IMR-90 (cell line): Measurements from ENCODE around the gene ZDHHC14. TPM values are rescaled to one million over a fixed set of nuclear protein-coding genes. Genes with fewer than 3 reads are reported as not detected.

ENCODE experiments used
- ATAC-seq: fragments of 200-7000 bp; cut with Tn5 transposase; 2 replicates; pipeline ENCODE4 v1.9.1; 2020; ENCODE audit warnings: low read depth, mild to moderate bottlenecking, moderate library complexity
- BruUV-seq: library from RNA; stranded (reverse); fragments of 400-500 nt; replicated peaks from 2 replicates; lab custom pipeline; 2021; lab: Mats Ljungman, UMichigan
- CTCF ChIA-PET: fragments of 300-600 bp; formaldehyde crosslinking; extraction: SDS; loops from one replicate; lab custom pipeline; 2021; ENCODE audit warnings: antibody characterized with exemption; lab: Yijun Ruan, JAX
- POLR2A ChIA-PET: fragments of 300-600 bp; sonication (Branson Sonifier 250); formaldehyde crosslinking; loops from one replicate; lab custom pipeline; 2022; ENCODE audit warnings: antibody characterized with exemption; ENCODE audit not compliant: unreplicated experiment; lab: Charles Lee
- DNase-seq: peaks from one replicate; pipeline ENCODE4 v3.0.0; 2013
- H2AFZ ChIP-seq: replicated peaks from 2 replicates; pipeline ENCODE3; 2013; ENCODE audit warnings: low read length, mild to moderate bottlenecking; ENCODE audit not compliant: poor library complexity
- H2AK5ac ChIP-seq: 2 replicates; pipeline ENCODE4 v1.6.1; 2013; ENCODE audit warnings: low read depth, low read length, inconsistent platforms
- H2AK9ac ChIP-seq: replicated peaks from 2 replicates; pipeline ENCODE3; 2013; ENCODE audit warnings: mild to moderate bottlenecking, low read depth, low read length, moderate library complexity; ENCODE audit not compliant: poor library complexity
- H2BK120ac ChIP-seq: 2 replicates; pipeline ENCODE4 v1.6.1; 2013; ENCODE audit warnings: low read depth, low read length, inconsistent platforms
- H2BK15ac ChIP-seq: 3 replicates; pipeline ENCODE4 v1.6.1; 2013; ENCODE audit warnings: low read depth, low read length, inconsistent platforms
- H2BK20ac ChIP-seq: 2 replicates; pipeline ENCODE4 v1.6.1; 2013; ENCODE audit warnings: low read depth, mild to moderate bottlenecking, inconsistent platforms, low read length, moderate library complexity
- H2BK5ac ChIP-seq: 2 replicates; pipeline ENCODE4 v1.6.1; 2013; ENCODE audit warnings: mild to moderate bottlenecking, low read depth, low read length, inconsistent platforms; ENCODE audit not compliant: poor library complexity, severe bottlenecking
- H3K14ac ChIP-seq: replicated peaks from 2 replicates; pipeline ENCODE4 v1.6.1; 2013; ENCODE audit warnings: low read depth, low read length, inconsistent platforms
- H3K18ac ChIP-seq: 2 replicates; pipeline ENCODE4 v1.6.1; 2013; ENCODE audit warnings: low read depth, low read length, control low read depth
- H3K23ac ChIP-seq: 2 replicates; pipeline ENCODE4 v1.6.1; 2013; ENCODE audit warnings: low read depth, low read length, inconsistent platforms
- H3K27ac ChIP-seq: 2 replicates; pipeline ENCODE4 v1.5.1; 2013; ENCODE audit warnings: mild to moderate bottlenecking, control low read depth, low read length; ENCODE audit not compliant: insufficient read depth
- H3K27me3 ChIP-seq: 2 replicates; pipeline ENCODE4 v1.6.1; 2013; ENCODE audit warnings: low read length; ENCODE audit not compliant: control insufficient read depth, insufficient read depth
- H3K36me3 ChIP-seq: 2 replicates; pipeline ENCODE4 v1.6.1; 2013; ENCODE audit warnings: low read length, mixed read lengths; ENCODE audit not compliant: control insufficient read depth, insufficient read depth
- H3K4ac ChIP-seq: 2 replicates; pipeline ENCODE4 v1.6.1; 2013; ENCODE audit warnings: low read depth, low read length, inconsistent platforms
- H3K4me1 ChIP-seq: 2 replicates; pipeline ENCODE4 v1.6.1; 2013; ENCODE audit warnings: low read length, mixed read lengths; ENCODE audit not compliant: control insufficient read depth, insufficient read depth
- H3K4me2 ChIP-seq: 2 replicates; pipeline ENCODE4 v1.6.1; 2013; ENCODE audit warnings: low read depth, mild to moderate bottlenecking, control low read depth, low read length, moderate library complexity
- H3K4me3 ChIP-seq: 2 replicates; pipeline ENCODE4 v1.5.1; 2013; ENCODE audit warnings: low read depth, mild to moderate bottlenecking, control low read depth, low read length, moderate library complexity; ENCODE audit not compliant: insufficient read depth
- H3K56ac ChIP-seq: 2 replicates; pipeline ENCODE4 v1.6.1; 2013; ENCODE audit warnings: low read length, inconsistent platforms; ENCODE audit not compliant: insufficient read depth; ENCODE audit errors: extremely low read depth
- H3K79me1 ChIP-seq, 2 experiments: 2 replicates each; pipeline ENCODE4 v1.6.1; 2013; ENCODE audit warnings: low read length in 2 of 2, inconsistent platforms in 1 of 2, low read depth in 1 of 2
- H3K9ac ChIP-seq: 2 replicates; pipeline ENCODE4 v1.6.1; 2013; ENCODE audit warnings: low read depth, low read length, control low read depth
- H3K9me1 ChIP-seq: 2 replicates; pipeline ENCODE4 v1.6.1; 2013; ENCODE audit warnings: low read length, inconsistent platforms; ENCODE audit not compliant: insufficient read depth
- H3K9me3 ChIP-seq: 2 replicates; pipeline ENCODE4 v1.6.1; 2013; ENCODE audit warnings: low read length; ENCODE audit not compliant: control insufficient read depth, insufficient read depth
- H4K20me1 ChIP-seq: 2 replicates; pipeline ENCODE4 v1.6.1; 2013; ENCODE audit warnings: low read length, inconsistent platforms; ENCODE audit not compliant: insufficient read depth
- H4K5ac ChIP-seq: 2 replicates; pipeline ENCODE4 v1.6.1; 2013; ENCODE audit warnings: mild to moderate bottlenecking, low read depth, low read length, control low read depth
- H4K8ac ChIP-seq, 2 experiments: 2 replicates each; pipeline ENCODE4 v1.6.1; 2013; ENCODE audit warnings: low read depth in 2 of 2, low read length in 2 of 2, control low read depth in 1 of 2, inconsistent platforms in 1 of 2
- H4K91ac ChIP-seq: 2 replicates; pipeline ENCODE4 v1.6.1; 2013; ENCODE audit warnings: low read depth, low read length, inconsistent platforms; ENCODE audit not compliant: insufficient read depth
- BHLHE40 ChIP-seq: fragments of 150-350 bp; IDR thresholded peaks from 2 replicates; pipeline ENCODE4 v1.6.1; 2016; ENCODE audit warnings: mild to moderate bottlenecking, low read depth, low read length
- CEBPB ChIP-seq: IDR thresholded peaks from 2 replicates; pipeline ENCODE4 v1.6.1; 2012; ENCODE audit warnings: low read depth, low read length, improper control_type of control experiment
- CHD1 ChIP-seq: IDR thresholded peaks from 2 replicates; pipeline ENCODE4 v1.6.1; 2012; ENCODE audit warnings: low read depth, low read length, improper control_type of control experiment
- FOS ChIP-seq: fragments of 150-350 bp; IDR thresholded peaks from 2 replicates; pipeline ENCODE4 v1.6.1; 2016; ENCODE audit warnings: low read depth, low read length
- MAFK ChIP-seq: IDR thresholded peaks from 2 replicates; pipeline ENCODE4 v1.6.1; 2012; ENCODE audit warnings: low read depth, low read length, improper control_type of control experiment
- MAZ ChIP-seq: IDR thresholded peaks from 2 replicates; pipeline ENCODE4 v1.6.1; 2012; ENCODE audit warnings: low read depth, mild to moderate bottlenecking, low read length, improper control_type of control experiment, moderate library complexity, borderline replicate concordance
- MXI1 ChIP-seq: IDR thresholded peaks from 2 replicates; pipeline ENCODE4 v1.6.1; 2012; ENCODE audit warnings: low read depth, mild to moderate bottlenecking, low read length, moderate library complexity, borderline replicate concordance
- NFE2L2 ChIP-seq: fragments of 150-350 bp; IDR thresholded peaks from 2 replicates; pipeline ENCODE4 v1.6.1; 2016; ENCODE audit warnings: low read depth, mild to moderate bottlenecking, low read length
- POLR2A ChIP-seq: IDR thresholded peaks from 2 replicates; pipeline ENCODE4 v1.6.1; 2012; ENCODE audit warnings: mild to moderate bottlenecking, low read depth, low read length
- RAD21 ChIP-seq: IDR thresholded peaks from 2 replicates; pipeline ENCODE4 v1.6.1; 2012; ENCODE audit warnings: low read length, improper control_type of control experiment
- RCOR1 ChIP-seq: IDR thresholded peaks from 2 replicates; pipeline ENCODE4 v1.6.1; 2012; ENCODE audit warnings: mild to moderate bottlenecking, low read length, improper control_type of control experiment; ENCODE audit not compliant: insufficient replicate concordance
- RFX5 ChIP-seq: IDR thresholded peaks from 2 replicates; pipeline ENCODE4 v1.8.0; 2012; ENCODE audit warnings: low read depth, mild to moderate bottlenecking, low read length, moderate library complexity
- SMC3 ChIP-seq: fragments of 150-350 bp; IDR thresholded peaks from 2 replicates; pipeline ENCODE4 v1.6.1; 2016; ENCODE audit warnings: low read depth, mild to moderate bottlenecking, antibody characterized with exemption, low read length, moderate library complexity
- WGBS, 2 experiments: methylation state at CpG; one replicate each; pipeline versions ENCODE4 v1.1.5 to v1.1.7; 2013; ENCODE audit warnings: missing lambda C conversion rate in 2 of 2; ENCODE audit not compliant: insufficient read length in 1 of 2; ENCODE audit errors: extremely low coverage in 2 of 2; 5-methylcytosine and 5-hydroxymethylcytosine counted together
- dilution Hi-C: fragments of 300-500 bp; cut with HindIII; formaldehyde crosslinking; loops from one replicate; pipeline ENCODE4 v1.14.3; 2018; ENCODE audit warnings: low sequenced_read_pairs; ENCODE audit not compliant: unreplicated experiment
- in situ Hi-C: fragments of 300-500 bp; cut with MboI; formaldehyde crosslinking; loops from 3 replicates; pipeline ENCODE4 v1.14.3; 2019; ENCODE audit warnings: low sequenced_read_pairs, inconsistent platforms, mixed read lengths
- intact Hi-C: fragments of 100-400 bp; cut with micrococcal nuclease; formaldehyde crosslinking; loops from 2 replicates; pipeline ENCODE4 v1.10.0; 2022
- polyA plus RNA-seq, 3 experiments: library from polyadenylated mRNA; depleted of rRNA; stranded (reverse); fragments of >200 nt; gene quantifications; 2 replicates each; pipeline ENCODE4 v1.2.3, GENCODE V29; 2012; ENCODE audit warnings: low replicate concordance in 1 of 3
- total RNA-seq: library from RNA; depleted of rRNA; stranded (reverse); fragments of >200 nt; gene quantifications from 2 replicates; pipeline ENCODE4 v1.2.3, GENCODE V29; 2012
- TF ChIP-seq, protein P1 (sequence below): fragments of 150-350 bp; IDR thresholded peaks from 2 replicates; pipeline ENCODE4 v1.6.1; 2017; ENCODE audit warnings: mild to moderate bottlenecking, antibody characterized with exemption, low read length, low read depth
- TF ChIP-seq, protein P2 (sequence below): conservative IDR thresholded peaks from 2 replicates; pipeline ENCODE4 v1.5.1; 2012; ENCODE audit warnings: mild to moderate bottlenecking, low read depth, low read length, improper control_type of control experiment
- TF ChIP-seq, protein P3 (sequence below): fragments of 150-350 bp; IDR thresholded peaks from 2 replicates; pipeline ENCODE4 v1.6.1; 2016; ENCODE audit warnings: low read depth, mild to moderate bottlenecking, low read length, moderate library complexity, borderline replicate concordance

Gene ZDHHC14
- total and polyA plus RNA-seq, 2 of the 4 experiments (the other 2 are of a cell fraction) = 0.90 to 2.0 TPM

DNA sequence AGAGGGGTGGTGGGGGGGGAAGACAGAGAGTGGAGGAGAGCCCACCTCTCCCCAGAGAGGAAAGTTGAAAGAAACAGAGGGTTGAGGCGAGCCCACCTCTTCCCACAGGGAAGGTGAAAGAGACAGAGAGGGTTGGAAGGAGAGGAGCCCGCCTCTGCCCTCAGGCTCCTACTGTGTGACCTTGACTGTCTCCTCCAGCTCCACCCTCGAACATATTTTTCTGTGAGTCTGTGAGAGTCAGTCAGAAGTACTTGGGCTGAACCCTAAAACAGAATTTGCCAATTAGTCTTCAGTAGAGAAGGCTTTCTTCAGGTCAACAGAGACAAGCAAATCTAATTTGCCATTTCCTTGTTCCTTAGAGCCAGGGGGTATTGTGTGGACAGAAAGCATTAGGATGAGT lies 288.3 kb downstream of the ZDHHC14 start:
- Histone ChIP-seq H2BK15ac (peak overlapping the region; percentile 68; the same call in 1 of the 3 replicates), H2BK120ac (peak overlapping the region; percentile 83), H3K4me1 (peaks cover 10% of the 10 kb centered on the region; the same call in 1 of the 2 replicates), H3K4me2 (no peak overlapping the region), H3K27ac (peak overlapping the region; percentile 27; the same call in 1 of the 2 replicates), H4K8ac (peak overlapping the region; percentile 10 to 87; a peak in 3 of 4 replicates), H3K18ac (no peak overlapping the region; the same call in 1 of the 2 replicates), H4K91ac (peak overlapping the region; percentile 84), H2AK5ac (no peak overlapping the region), H2BK5ac (no peak overlapping the region), H3K79me1 (no peaks in the 10 kb centered on the region), H4K20me1 (no peaks in the 10 kb centered on the region), H3K14ac (peak overlapping the region; percentile 75), H3K9me3 (no peaks in the 10 kb centered on the region), H3K4me3 (no peak overlapping the region), H3K27me3 (no peaks in the 10 kb centered on the region), H3K36me3 (no peaks in the 10 kb centered on the region), H4K5ac (peak overlapping the region; percentile 33; the same call in 1 of the 2 replicates), H2AK9ac (peak overlapping the region; percentile 80), H3K9ac (peak overlapping the region; percentile 20; the same call in 1 of the 2 replicates), H3K9me1 (no peaks in the 10 kb centered on the region; the same call in 1 of the 2 replicates), H3K56ac (no peak overlapping the region), H3K23ac (peak overlapping the region; percentile 87; the same call in 1 of the 2 replicates), H3K4ac (peak overlapping the region; percentile 70), H2AFZ (peak overlapping the region; percentile 95), H2BK20ac (peak overlapping the region; percentile 68; the same call in 1 of the 2 replicates)
- peak; percentile 8; the same call in 1 of the 2 replicates for ATAC-seq
- no peak for DNase-seq
- intact Hi-C loops = loop anchor here (10.0 kb wide), 1 partner anchor 85 kb away; no protein-coding TSS in a partner anchor
- in situ Hi-C loops = loop anchor here (5.0 kb wide), 1 partner anchor 357 kb away; no protein-coding TSS in a partner anchor
- no TSS peak for BruUV-seq
- WGBS, 2 experiments = no CpG with 5 or more reads among the region's 3 CpGs
- CTCF ChIA-PET = interaction anchor here (0.5 to 1.4 kb wide), 5 partner anchors 14 to 483 kb away, joined by 3 to 5 read pairs (median 4); no protein-coding TSS in a partner anchor
- TF ChIP-seq BHLHE40 (no peak), RFX5 (no peak), CHD1 (no peak), CEBPB (no peak), POLR2A (no peak), RCOR1 (no peak), MAZ (no peak), SMC3 (no peak), MXI1 (no peak), RAD21 (no peak), MAFK (no peak), FOS (no peak), NFE2L2 (no peak)
- TF ChIP-seq, protein P1, sequence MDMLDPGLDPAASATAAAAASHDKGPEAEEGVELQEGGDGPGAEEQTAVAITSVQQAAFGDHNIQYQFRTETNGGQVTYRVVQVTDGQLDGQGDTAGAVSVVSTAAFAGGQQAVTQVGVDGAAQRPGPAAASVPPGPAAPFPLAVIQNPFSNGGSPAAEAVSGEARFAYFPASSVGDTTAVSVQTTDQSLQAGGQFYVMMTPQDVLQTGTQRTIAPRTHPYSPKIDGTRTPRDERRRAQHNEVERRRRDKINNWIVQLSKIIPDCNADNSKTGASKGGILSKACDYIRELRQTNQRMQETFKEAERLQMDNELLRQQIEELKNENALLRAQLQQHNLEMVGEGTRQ = no peak
- TF ChIP-seq, protein P2, sequence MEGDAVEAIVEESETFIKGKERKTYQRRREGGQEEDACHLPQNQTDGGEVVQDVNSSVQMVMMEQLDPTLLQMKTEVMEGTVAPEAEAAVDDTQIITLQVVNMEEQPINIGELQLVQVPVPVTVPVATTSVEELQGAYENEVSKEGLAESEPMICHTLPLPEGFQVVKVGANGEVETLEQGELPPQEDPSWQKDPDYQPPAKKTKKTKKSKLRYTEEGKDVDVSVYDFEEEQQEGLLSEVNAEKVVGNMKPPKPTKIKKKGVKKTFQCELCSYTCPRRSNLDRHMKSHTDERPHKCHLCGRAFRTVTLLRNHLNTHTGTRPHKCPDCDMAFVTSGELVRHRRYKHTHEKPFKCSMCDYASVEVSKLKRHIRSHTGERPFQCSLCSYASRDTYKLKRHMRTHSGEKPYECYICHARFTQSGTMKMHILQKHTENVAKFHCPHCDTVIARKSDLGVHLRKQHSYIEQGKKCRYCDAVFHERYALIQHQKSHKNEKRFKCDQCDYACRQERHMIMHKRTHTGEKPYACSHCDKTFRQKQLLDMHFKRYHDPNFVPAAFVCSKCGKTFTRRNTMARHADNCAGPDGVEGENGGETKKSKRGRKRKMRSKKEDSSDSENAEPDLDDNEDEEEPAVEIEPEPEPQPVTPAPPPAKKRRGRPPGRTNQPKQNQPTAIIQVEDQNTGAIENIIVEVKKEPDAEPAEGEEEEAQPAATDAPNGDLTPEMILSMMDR = no peak
- TF ChIP-seq, protein P3, sequence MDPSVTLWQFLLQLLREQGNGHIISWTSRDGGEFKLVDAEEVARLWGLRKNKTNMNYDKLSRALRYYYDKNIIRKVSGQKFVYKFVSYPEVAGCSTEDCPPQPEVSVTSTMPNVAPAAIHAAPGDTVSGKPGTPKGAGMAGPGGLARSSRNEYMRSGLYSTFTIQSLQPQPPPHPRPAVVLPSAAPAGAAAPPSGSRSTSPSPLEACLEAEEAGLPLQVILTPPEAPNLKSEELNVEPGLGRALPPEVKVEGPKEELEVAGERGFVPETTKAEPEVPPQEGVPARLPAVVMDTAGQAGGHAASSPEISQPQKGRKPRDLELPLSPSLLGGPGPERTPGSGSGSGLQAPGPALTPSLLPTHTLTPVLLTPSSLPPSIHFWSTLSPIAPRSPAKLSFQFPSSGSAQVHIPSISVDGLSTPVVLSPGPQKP = no peak
- POLR2A ChIA-PET = no interaction called here
- dilution Hi-C loops = no loop called here
